SK-N-SH treated with all-trans-retinoic acid at 6 μM for 48 hours (cell line): ENCODE measurements around the gene APBB1.

ENCODE experiments used
- ATAC-seq: fragments of 200-7000 bp; cut with Tn5 transposase; 3 replicates; pipeline ENCODE4 v1.9.1; 2020; ENCODE audit warnings: mild to moderate bottlenecking, moderate library complexity
- ARNTL ChIP-seq: fragments of 450-650 bp; formaldehyde crosslinking; IDR thresholded peaks from 2 replicates; pipeline ENCODE4 v1.5.0; 2020; ENCODE audit warnings: low read depth, mild to moderate bottlenecking, moderate library complexity, borderline replicate concordance
- BACH2 ChIP-seq: fragments of 250-450 bp; sonication (Bioruptor Pico); IDR thresholded peaks from 2 replicates; pipeline ENCODE4 v1.9.0; 2021; ENCODE audit warnings: mild to moderate bottlenecking, borderline replicate concordance
- CREB5 ChIP-seq: fragments of 250-450 bp; sonication (Bioruptor Pico); IDR thresholded peaks from 2 replicates; pipeline ENCODE4 v1.5.1; 2020; ENCODE audit warnings: low read depth, mild to moderate bottlenecking, moderate library complexity
- CSDC2 ChIP-seq: fragments of 250-450 bp; sonication (Bioruptor Pico); IDR thresholded peaks from 2 replicates; pipeline ENCODE4 v1.5.0; 2020; ENCODE audit warnings: mild to moderate bottlenecking, moderate library complexity
- CSRNP3 ChIP-seq: fragments of 250-450 bp; sonication (Bioruptor Pico); IDR thresholded peaks from 2 replicates; pipeline ENCODE4 v1.5.1; 2021; ENCODE audit warnings: mild to moderate bottlenecking, moderate library complexity
- ESRRG ChIP-seq: fragments of 250-450 bp; sonication (Bioruptor Pico); IDR thresholded peaks from 2 replicates; pipeline ENCODE4 v1.6.1; 2021; ENCODE audit warnings: mild to moderate bottlenecking
- ISL1 ChIP-seq: fragments of 250-450 bp; sonication (Bioruptor Pico); IDR thresholded peaks from 2 replicates; pipeline ENCODE4 v2.1.2; 2022; ENCODE audit warnings: mild to moderate bottlenecking, moderate library complexity
- OSR1 ChIP-seq: fragments of 250-450 bp; sonication (Bioruptor Pico); IDR thresholded peaks from 2 replicates; pipeline ENCODE4 v1.8.0; 2022; ENCODE audit warnings: moderate library complexity, mild to moderate bottlenecking, inconsistent platforms
- PPARA ChIP-seq: fragments of 250-450 bp; sonication (Bioruptor Pico); IDR thresholded peaks from 2 replicates; pipeline ENCODE4 v1.5.0; 2020; ENCODE audit warnings: mild to moderate bottlenecking, borderline replicate concordance
- SNAI2 ChIP-seq: fragments of 250-450 bp; sonication (Bioruptor Pico); IDR thresholded peaks from 2 replicates; pipeline ENCODE4 v1.5.0; 2020; ENCODE audit warnings: mild to moderate bottlenecking, moderate library complexity
- TCF4 ChIP-seq: fragments of 250-450 bp; sonication (Bioruptor Pico); IDR thresholded peaks from 2 replicates; pipeline ENCODE4 v1.8.0; 2021; ENCODE audit warnings: mild to moderate bottlenecking, moderate library complexity, borderline replicate concordance
- TOX ChIP-seq: fragments of 250-450 bp; sonication (Bioruptor Pico); IDR thresholded peaks from 2 replicates; pipeline ENCODE4 v1.8.0; 2021; ENCODE audit warnings: mild to moderate bottlenecking, moderate library complexity, borderline replicate concordance
- ZC3H10 ChIP-seq: fragments of 250-450 bp; sonication (Bioruptor Pico); IDR thresholded peaks from 2 replicates; pipeline ENCODE4 v1.5.1; 2021; ENCODE audit warnings: mild to moderate bottlenecking, moderate library complexity
- ZFP3 ChIP-seq: fragments of 250-450 bp; sonication (Bioruptor Pico); IDR thresholded peaks from 2 replicates; pipeline ENCODE4 v1.5.0; 2020; ENCODE audit warnings: mild to moderate bottlenecking, moderate library complexity
- ZFP30 ChIP-seq: fragments of 450-650 bp; formaldehyde crosslinking; IDR thresholded peaks from 2 replicates; pipeline ENCODE4 v1.5.0; 2022; ENCODE audit warnings: mild to moderate bottlenecking, moderate library complexity
- ZNF565 ChIP-seq: fragments of 450-650 bp; formaldehyde crosslinking; conservative IDR thresholded peaks from 2 replicates; pipeline ENCODE4 v1.5.0; 2020; ENCODE audit warnings: low read depth, mild to moderate bottlenecking, moderate library complexity
- ZNF70 ChIP-seq: fragments of 450-650 bp; formaldehyde crosslinking; IDR thresholded peaks from 2 replicates; pipeline ENCODE4 v1.5.0; 2020; ENCODE audit warnings: mild to moderate bottlenecking, moderate library complexity
- ZNF8 ChIP-seq: fragments of 450-650 bp; formaldehyde crosslinking; IDR thresholded peaks from 2 replicates; pipeline ENCODE4 v1.5.0; 2020; ENCODE audit warnings: mild to moderate bottlenecking, moderate library complexity
- TF ChIP-seq, protein P1 (sequence below): fragments of 250-450 bp; sonication (Bioruptor Pico); IDR thresholded peaks from 2 replicates; pipeline ENCODE4 v1.8.0; 2020; ENCODE audit warnings: mild to moderate bottlenecking, moderate library complexity, borderline replicate concordance
- TF ChIP-seq, protein P2 (sequence below): fragments of 250-450 bp; sonication (Bioruptor Pico); IDR thresholded peaks from 2 replicates; pipeline ENCODE4 v1.5.0; 2020; ENCODE audit warnings: mild to moderate bottlenecking, moderate library complexity
- TF ChIP-seq, protein P3 (sequence below): fragments of 250-450 bp; sonication (Bioruptor Pico); IDR thresholded peaks from 2 replicates; pipeline ENCODE4 v1.8.0; 2021; ENCODE audit warnings: low read depth, mild to moderate bottlenecking, moderate library complexity, borderline replicate concordance

APBB1 gene

GRCh38 chr11:6437423-6437822 lies 18.5 kb upstream of the APBB1 start:
- no peak for TF ChIP-seq TCF4
- TF ChIP-seq, protein P1, sequence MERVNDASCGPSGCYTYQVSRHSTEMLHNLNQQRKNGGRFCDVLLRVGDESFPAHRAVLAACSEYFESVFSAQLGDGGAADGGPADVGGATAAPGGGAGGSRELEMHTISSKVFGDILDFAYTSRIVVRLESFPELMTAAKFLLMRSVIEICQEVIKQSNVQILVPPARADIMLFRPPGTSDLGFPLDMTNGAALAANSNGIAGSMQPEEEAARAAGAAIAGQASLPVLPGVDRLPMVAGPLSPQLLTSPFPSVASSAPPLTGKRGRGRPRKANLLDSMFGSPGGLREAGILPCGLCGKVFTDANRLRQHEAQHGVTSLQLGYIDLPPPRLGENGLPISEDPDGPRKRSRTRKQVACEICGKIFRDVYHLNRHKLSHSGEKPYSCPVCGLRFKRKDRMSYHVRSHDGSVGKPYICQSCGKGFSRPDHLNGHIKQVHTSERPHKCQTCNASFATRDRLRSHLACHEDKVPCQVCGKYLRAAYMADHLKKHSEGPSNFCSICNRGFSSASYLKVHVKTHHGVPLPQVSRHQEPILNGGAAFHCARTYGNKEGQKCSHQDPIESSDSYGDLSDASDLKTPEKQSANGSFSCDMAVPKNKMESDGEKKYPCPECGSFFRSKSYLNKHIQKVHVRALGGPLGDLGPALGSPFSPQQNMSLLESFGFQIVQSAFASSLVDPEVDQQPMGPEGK (CRISPR knock-in tag): no peak
- ATAC-seq: no peak

DNA sequence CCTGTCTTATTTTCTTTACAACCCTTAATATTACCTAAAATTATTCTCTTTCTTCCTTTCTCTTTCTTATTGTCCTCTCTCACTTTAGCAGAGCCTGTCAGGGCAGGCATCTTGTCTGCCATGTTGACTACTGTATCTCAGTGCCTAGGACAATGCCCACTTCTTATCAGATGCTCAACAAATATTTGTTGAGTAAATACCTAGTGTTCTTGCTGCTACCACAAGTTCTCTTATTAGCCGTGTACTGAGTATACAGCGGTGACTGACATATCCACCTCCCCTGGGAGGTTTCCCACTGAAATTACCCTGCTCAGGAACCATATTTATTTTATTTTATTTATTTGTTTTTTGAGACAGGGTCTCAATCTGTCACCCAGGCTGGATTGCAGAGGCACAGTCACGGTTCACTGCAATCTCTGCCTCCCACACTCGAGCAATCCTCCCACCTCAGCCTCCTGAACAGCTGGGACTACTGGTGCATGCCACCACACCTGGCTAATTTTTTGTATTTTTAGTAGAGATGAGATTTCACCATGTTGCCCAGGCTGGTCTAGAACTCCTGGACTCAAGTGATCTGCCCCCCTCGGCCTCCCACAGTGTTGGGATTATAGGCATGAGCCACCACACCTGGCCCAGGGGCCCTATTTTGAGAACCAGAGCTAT lies 15.2 kb upstream of the APBB1 start:
- no peak for ATAC-seq
- TF ChIP-seq ZFP3 (CRISPR knock-in tag) (no peak), ZNF8 (CRISPR knock-in tag) (no peak), ZNF70 (CRISPR knock-in tag) (no peak), PPARA (CRISPR knock-in tag) (no peak), ZFP30 (CRISPR knock-in tag) (no peak), SNAI2 (CRISPR knock-in tag) (no peak)
- TF ChIP-seq, protein P1 (CRISPR knock-in tag): no peak

- TF ChIP-seq SNAI2 (CRISPR knock-in tag) (no peak), CSRNP3 (CRISPR knock-in tag) (no peak), ZC3H10 (CRISPR knock-in tag) (no peak), ESRRG (CRISPR knock-in tag) (no peak)
- peak; percentile 83 for ATAC-seq
Observed at GRCh38 chr11:6431861-6432260, 13.0 kb upstream of the APBB1 start.

GRCh38 chr11:6427516-6427915 lies 8.6 kb upstream of the APBB1 start:
- no peak for ATAC-seq
- TF ChIP-seq PPARA (CRISPR knock-in tag) (no peak), ZNF70 (CRISPR knock-in tag) (no peak), ARNTL (CRISPR knock-in tag) (no peak), ZNF565 (CRISPR knock-in tag) (no peak), CSDC2 (CRISPR knock-in tag) (no peak), OSR1 (CRISPR knock-in tag) (no peak), ISL1 (CRISPR knock-in tag) (no peak), CREB5 (CRISPR knock-in tag) (no peak), CSRNP3 (CRISPR knock-in tag) (no peak), TOX (CRISPR knock-in tag) (no peak), ZFP3 (CRISPR knock-in tag) (no peak), TCF4 (no peak), BACH2 (CRISPR knock-in tag) (no peak)
- TF ChIP-seq, protein P2, sequence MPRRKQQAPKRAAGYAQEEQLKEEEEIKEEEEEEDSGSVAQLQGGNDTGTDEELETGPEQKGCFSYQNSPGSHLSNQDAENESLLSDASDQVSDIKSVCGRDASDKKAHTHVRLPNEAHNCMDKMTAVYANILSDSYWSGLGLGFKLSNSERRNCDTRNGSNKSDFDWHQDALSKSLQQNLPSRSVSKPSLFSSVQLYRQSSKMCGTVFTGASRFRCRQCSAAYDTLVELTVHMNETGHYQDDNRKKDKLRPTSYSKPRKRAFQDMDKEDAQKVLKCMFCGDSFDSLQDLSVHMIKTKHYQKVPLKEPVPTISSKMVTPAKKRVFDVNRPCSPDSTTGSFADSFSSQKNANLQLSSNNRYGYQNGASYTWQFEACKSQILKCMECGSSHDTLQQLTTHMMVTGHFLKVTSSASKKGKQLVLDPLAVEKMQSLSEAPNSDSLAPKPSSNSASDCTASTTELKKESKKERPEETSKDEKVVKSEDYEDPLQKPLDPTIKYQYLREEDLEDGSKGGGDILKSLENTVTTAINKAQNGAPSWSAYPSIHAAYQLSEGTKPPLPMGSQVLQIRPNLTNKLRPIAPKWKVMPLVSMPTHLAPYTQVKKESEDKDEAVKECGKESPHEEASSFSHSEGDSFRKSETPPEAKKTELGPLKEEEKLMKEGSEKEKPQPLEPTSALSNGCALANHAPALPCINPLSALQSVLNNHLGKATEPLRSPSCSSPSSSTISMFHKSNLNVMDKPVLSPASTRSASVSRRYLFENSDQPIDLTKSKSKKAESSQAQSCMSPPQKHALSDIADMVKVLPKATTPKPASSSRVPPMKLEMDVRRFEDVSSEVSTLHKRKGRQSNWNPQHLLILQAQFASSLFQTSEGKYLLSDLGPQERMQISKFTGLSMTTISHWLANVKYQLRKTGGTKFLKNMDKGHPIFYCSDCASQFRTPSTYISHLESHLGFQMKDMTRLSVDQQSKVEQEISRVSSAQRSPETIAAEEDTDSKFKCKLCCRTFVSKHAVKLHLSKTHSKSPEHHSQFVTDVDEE: no peak
- TF ChIP-seq, protein P3, sequence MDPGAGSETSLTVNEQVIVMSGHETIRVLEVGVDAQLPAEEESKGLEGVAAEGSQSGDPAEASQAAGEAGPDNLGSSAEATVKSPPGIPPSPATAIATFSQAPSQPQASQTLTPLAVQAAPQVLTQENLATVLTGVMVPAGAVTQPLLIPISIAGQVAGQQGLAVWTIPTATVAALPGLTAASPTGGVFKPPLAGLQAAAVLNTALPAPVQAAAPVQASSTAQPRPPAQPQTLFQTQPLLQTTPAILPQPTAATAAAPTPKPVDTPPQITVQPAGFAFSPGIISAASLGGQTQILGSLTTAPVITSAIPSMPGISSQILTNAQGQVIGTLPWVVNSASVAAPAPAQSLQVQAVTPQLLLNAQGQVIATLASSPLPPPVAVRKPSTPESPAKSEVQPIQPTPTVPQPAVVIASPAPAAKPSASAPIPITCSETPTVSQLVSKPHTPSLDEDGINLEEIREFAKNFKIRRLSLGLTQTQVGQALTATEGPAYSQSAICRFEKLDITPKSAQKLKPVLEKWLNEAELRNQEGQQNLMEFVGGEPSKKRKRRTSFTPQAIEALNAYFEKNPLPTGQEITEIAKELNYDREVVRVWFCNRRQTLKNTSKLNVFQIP: no peak
- TF ChIP-seq, protein P1 (CRISPR knock-in tag): no peak
